ENCODE results near the gene MUC21. TPM values are rescaled to one million over a fixed set of nuclear protein-coding genes. Genes with fewer than 3 reads are reported as not detected.

MUC21 gene
- total and polyA plus RNA-seq, 9 of the 15 experiments (the other 6 are each of a cell fraction or from before 2014, with no cell fraction given), result not detected

DNA sequence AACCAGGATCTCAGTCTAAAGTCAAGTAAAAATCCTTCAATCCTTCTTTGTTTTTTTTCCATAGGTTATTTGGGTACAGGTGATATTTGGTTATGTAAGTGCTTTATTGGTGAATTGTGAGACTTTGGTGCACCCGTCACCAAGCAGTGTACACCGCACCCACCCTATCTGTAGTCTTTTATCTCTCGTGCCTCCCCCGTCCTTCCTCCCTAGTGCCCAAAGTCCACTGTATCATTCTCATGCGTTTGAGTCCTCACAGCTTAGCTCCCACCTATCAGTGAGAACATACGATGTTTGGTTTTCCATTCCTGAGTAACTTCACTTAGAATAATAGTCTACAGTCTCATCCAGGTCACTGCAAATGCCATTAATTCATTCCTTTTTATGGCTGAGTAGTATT is 27.6 kb downstream of the MUC21 start:
- TF ChIP-seq ZNF263 (CRISPR knock-in tag; IDR thresholded peaks at IDR 0.05; ENCODE audit: borderline replicate concordance) (no peak), EGR1 (conservative IDR thresholded peaks at IDR 0.05) (no peak), SMC3 (conservative IDR thresholded peaks at IDR 0.05; ENCODE audit: insufficient read depth, low read depth, low read length) (no peak), PTTG1 (tag; IDR thresholded peaks at IDR 0.05; ENCODE audit: low read depth) (no peak), MYC (IDR thresholded peaks at IDR 0.05; ENCODE audit: low read depth, low read length) (no peak), MYC (CRISPR knock-in tag; IDR thresholded peaks at IDR 0.05; ENCODE audit: borderline replicate concordance, low read depth) (no peak), ZNF121 (CRISPR knock-in tag; conservative IDR thresholded peaks at IDR 0.05) (no peak), SLC30A9 (CRISPR knock-in tag; IDR thresholded peaks at IDR 0.05) (no peak), L3MBTL2 (IDR thresholded peaks at IDR 0.05) (no peak), CAMTA2 (CRISPR knock-in tag; conservative IDR thresholded peaks at IDR 0.05) (no peak), ARID2 (IDR thresholded peaks at IDR 0.05) (no peak), ZC3H4 (CRISPR knock-in tag; IDR thresholded peaks at IDR 0.05; ENCODE audit: borderline replicate concordance) (no peak), ARNT (IDR thresholded peaks at IDR 0.05) (no peak), KDM4B (IDR thresholded peaks at IDR 0.05; ENCODE audit: borderline replicate concordance in 2 of 2, low read depth in 1 of 2) (no peak), HDAC6 (IDR thresholded peaks at IDR 0.05; ENCODE audit: low read depth, low read length) (no peak), MCM2 (IDR thresholded peaks at IDR 0.05; ENCODE audit: low read depth) (no peak), HDAC8 (tag; IDR thresholded peaks at IDR 0.05) (no peak), LEF1 (IDR thresholded peaks at IDR 0.05) (no peak)
- TF ChIP-seq, protein P1, sequence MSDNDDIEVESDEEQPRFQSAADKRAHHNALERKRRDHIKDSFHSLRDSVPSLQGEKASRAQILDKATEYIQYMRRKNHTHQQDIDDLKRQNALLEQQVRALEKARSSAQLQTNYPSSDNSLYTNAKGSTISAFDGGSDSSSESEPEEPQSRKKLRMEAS (CRISPR knock-in tag; IDR thresholded peaks at IDR 0.05), result no peak
- TF ChIP-seq, protein P2, sequence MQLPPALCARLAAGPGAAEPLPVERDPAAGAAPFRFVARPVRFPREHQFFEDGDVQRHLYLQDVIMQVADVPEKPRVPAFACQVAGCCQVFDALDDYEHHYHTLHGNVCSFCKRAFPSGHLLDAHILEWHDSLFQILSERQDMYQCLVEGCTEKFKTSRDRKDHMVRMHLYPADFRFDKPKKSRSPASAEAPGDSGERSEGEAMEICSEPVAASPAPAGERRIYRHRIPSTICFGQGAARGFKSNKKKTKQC (CRISPR knock-in tag; IDR thresholded peaks at IDR 0.05), result no peak
- TF ChIP-seq, protein P3, sequence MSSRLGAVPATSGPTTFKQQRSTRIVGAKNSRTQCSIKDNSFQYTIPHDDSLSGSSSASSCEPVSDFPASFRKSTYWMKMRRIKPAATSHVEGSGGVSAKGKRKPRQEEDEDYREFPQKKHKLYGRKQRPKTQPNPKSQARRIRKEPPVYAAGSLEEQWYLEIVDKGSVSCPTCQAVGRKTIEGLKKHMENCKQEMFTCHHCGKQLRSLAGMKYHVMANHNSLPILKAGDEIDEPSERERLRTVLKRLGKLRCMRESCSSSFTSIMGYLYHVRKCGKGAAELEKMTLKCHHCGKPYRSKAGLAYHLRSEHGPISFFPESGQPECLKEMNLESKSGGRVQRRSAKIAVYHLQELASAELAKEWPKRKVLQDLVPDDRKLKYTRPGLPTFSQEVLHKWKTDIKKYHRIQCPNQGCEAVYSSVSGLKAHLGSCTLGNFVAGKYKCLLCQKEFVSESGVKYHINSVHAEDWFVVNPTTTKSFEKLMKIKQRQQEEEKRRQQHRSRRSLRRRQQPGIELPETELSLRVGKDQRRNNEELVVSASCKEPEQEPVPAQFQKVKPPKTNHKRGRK (tag; IDR thresholded peaks at IDR 0.05), result no peak
- no peaks in the 10 kb centered on the region for H3K9me1 ChIP-seq (ENCODE audit: control insufficient read depth, insufficient read depth, low read length)
- intact Hi-C loops (cut with micrococcal nuclease) (no loop called here), in situ Hi-C loops (cut with MboI) (no loop called here)
- no peaks in the 10 kb centered on the region; the same call in 1 of the 2 replicates for H3K9me3 ChIP-seq (replicated peaks; ENCODE audit: control insufficient read depth, insufficient read depth, low read depth, low read length)
- FAIRE-seq (no peak), DNase-seq (ENCODE audit: extremely low read depth in 1 of 4, low spot score in 3 of 4) (no peak), ATAC-seq (no peak)
- H3K36me3 ChIP-seq (ENCODE audit: control insufficient read depth, insufficient read depth, low read length), result no peaks in the 10 kb centered on the region
- no peak overlapping the region for H3K4me2 ChIP-seq (ENCODE audit: insufficient read depth, low read length)
- no peaks in the 10 kb centered on the region for H4K20me1 ChIP-seq (replicated peaks; ENCODE audit: control insufficient read depth, insufficient read depth, low read length)
- H3K4me1 ChIP-seq (replicated peaks in 1 of 2; ENCODE audit: control insufficient read depth in 2 of 2, insufficient read depth in 2 of 2, low read length in 2 of 2), result no peaks in the 10 kb centered on the region
- H3K79me2 ChIP-seq (ENCODE audit: control insufficient read depth, insufficient read depth, low read length), result no peaks in the 10 kb centered on the region
- no TSS peak for BruUV-seq (replicated peaks)
- no peak overlapping the region for H3K27ac ChIP-seq (ENCODE audit: extremely low read depth, low read depth, low read length)
- ChIA-PET POLR2A (no interaction called here), CTCF (ENCODE audit: low intra/inter-chr PET ratio) (no interaction called here)
- peaks cover 36 to 37% of the 10 kb centered on the region in 2 experiments for H3K27me3 ChIP-seq (ENCODE audit: control insufficient read depth in 2 of 2, insufficient read depth in 2 of 2, low read length in 2 of 2)
- H3K4me3 ChIP-seq, result no peak overlapping the region
- WGBS (ENCODE audit: insufficient coverage, low coverage, missing lambda C conversion rate), result 0% methylated on average over 6 of the region's 6 CpGs
- no peak overlapping the region for H3K9ac ChIP-seq (ENCODE audit: insufficient read depth in 1 of 2, low read depth in 2 of 2, low read length in 2 of 2)
- no peak overlapping the region for H2AFZ ChIP-seq (ENCODE audit: low read depth, low read length)
